Activated T-helper 2 cell treated with anti-CD3 and anti-CD28 coated beads, Interferon-gamma antibody, Interleukin-2, Interleukin-4, amounts not matched to agents 10 μg/mL and 5 μg/mL and 100 μg/mL, durations not matched to agents 14 hours and 24 hours and 36 hours (primary cell): ENCODE data around the gene SERPINB5. TPM values are rescaled to one million over a fixed set of nuclear protein-coding genes. Genes with fewer than 3 reads are reported as not detected.

Experiments
- DNase-seq: peaks from one replicate; pipeline ENCODE4 v3.0.0; 2021; ENCODE audit warnings: low spot score
- H3K27ac Mint-ChIP-seq: one replicate; pipeline ENCODE4 v1.8.0; 2021; ENCODE audit warnings: mixed read lengths
- H3K27me3 Mint-ChIP-seq: one replicate; pipeline ENCODE4 v1.8.0; 2021; ENCODE audit warnings: low read depth, mixed read lengths
- H3K36me3 Mint-ChIP-seq: one replicate; pipeline ENCODE4 v1.8.0; 2021; ENCODE audit warnings: low read depth, mixed read lengths
- H3K4me1 Mint-ChIP-seq: one replicate; pipeline ENCODE4 v1.8.0; 2021; ENCODE audit warnings: low read depth, mixed read lengths
- H3K4me3 Mint-ChIP-seq: one replicate; pipeline ENCODE4 v1.8.0; 2021; ENCODE audit warnings: low read depth, mild to moderate bottlenecking, moderate library complexity, mixed read lengths
- H3K9me3 Mint-ChIP-seq: one replicate; pipeline ENCODE4 v1.8.0; 2021; ENCODE audit warnings: mixed read lengths
- intact Hi-C: fragments of 100-400 bp; cut with micrococcal nuclease; formaldehyde crosslinking; loops from one replicate; pipeline ENCODE4 v1.15.1; 2023
- total RNA-seq: library from RNA; stranded (reverse); gene quantifications from 2 replicates; pipeline ENCODE4 v1.2.3, GENCODE V29; 2022

Gene SERPINB5
- not detected in 2 replicates for total RNA-seq

- intact Hi-C loops: no loop called here
- Mint-ChIP-seq H3K9me3 (no peaks in the 10 kb centered on the region), H3K4me3 (no peak within 1 kb of the TSS), H3K4me1 (no peaks in the 10 kb centered on the region), H3K27me3 (peaks cover 34% of the 10 kb centered on the region), H3K36me3 (no peaks in the 10 kb centered on the region), H3K27ac (no peak within 1 kb of the TSS)
- no peak for DNase-seq
These were observed at the start of gene SERPINB5 for GRCh38 chr18:63476668-63477067. TSS of gene SERPINB5 (plus strand) at chr18:63476958. CDS start at chr18:63484429, 7,471 bp downstream.

GRCh38 chr18:63427558-63427957 is 49.2 kb upstream of the SERPINB5 start:
- Mint-ChIP-seq H3K9me3 (no peaks in the 10 kb centered on the region), H3K27me3 (peaks cover 20% of the 10 kb centered on the region), H3K4me3 (no peak overlapping the region), H3K4me1 (peaks cover 17% of the 10 kb centered on the region), H3K27ac (no peak overlapping the region), H3K36me3 (no peaks in the 10 kb centered on the region)
- no peak for DNase-seq
- intact Hi-C loops: loop anchor here (10.0 kb wide), 1 partner anchor 843 kb away; no protein-coding TSS in a partner anchor

GRCh38 chr18:63430526-63430925 is 46.2 kb upstream of the SERPINB5 start:
- intact Hi-C loops: loop anchor here (10.0 kb wide), 1 partner anchor 296 kb away; no protein-coding TSS in a partner anchor
- peaks cover 40% of the 10 kb centered on the region for H3K27me3 Mint-ChIP-seq
- no peak overlapping the region for H3K27ac Mint-ChIP-seq
- H3K9me3 Mint-ChIP-seq: no peaks in the 10 kb centered on the region
- no peaks in the 10 kb centered on the region for H3K36me3 Mint-ChIP-seq
- DNase-seq: no peak
- H3K4me3 Mint-ChIP-seq: no peak overlapping the region
- peaks cover 8% of the 10 kb centered on the region for H3K4me1 Mint-ChIP-seq

- Mint-ChIP-seq H3K9me3 (no peaks in the 10 kb centered on the region), H3K4me1 (peaks cover 8% of the 10 kb centered on the region), H3K36me3 (no peaks in the 10 kb centered on the region), H3K4me3 (no peak overlapping the region), H3K27me3 (peaks cover 40% of the 10 kb centered on the region), H3K27ac (no peak overlapping the region)
- intact Hi-C loops: loop anchor here (10.0 kb wide), 1 partner anchor 296 kb away; no protein-coding TSS in a partner anchor
- DNase-seq: no peak
These were observed 45.6 kb upstream of the SERPINB5 start for GRCh38 chr18:63431180-63431579.

GRCh38 chr18:63433334-63433866 is 43.4 kb upstream of the SERPINB5 start:
- H3K4me1 Mint-ChIP-seq: peaks cover 2% of the 10 kb centered on the region
- no peaks in the 10 kb centered on the region for H3K9me3 Mint-ChIP-seq
- no peak overlapping the region for H3K27ac Mint-ChIP-seq
- no peak for DNase-seq
- H3K27me3 Mint-ChIP-seq: peaks cover 44% of the 10 kb centered on the region
- H3K36me3 Mint-ChIP-seq: no peaks in the 10 kb centered on the region
- no peak overlapping the region for H3K4me3 Mint-ChIP-seq
- intact Hi-C loops: loop anchor here (10.0 kb wide), 1 partner anchor 299 kb away; no protein-coding TSS in a partner anchor

GRCh38 chr18:63438181-63438580 is 38.6 kb upstream of the SERPINB5 start:
- peaks cover 32% of the 10 kb centered on the region for H3K27me3 Mint-ChIP-seq

GRCh38 chr18:63439334-63439733 is 37.4 kb upstream of the SERPINB5 start:
- Mint-ChIP-seq H3K27me3 (peaks cover 23% of the 10 kb centered on the region), H3K9me3 (no peaks in the 10 kb centered on the region), H3K36me3 (no peaks in the 10 kb centered on the region), H3K27ac (no peak overlapping the region), H3K4me3 (no peak overlapping the region), H3K4me1 (peaks cover 4% of the 10 kb centered on the region)
- no peak for DNase-seq
- intact Hi-C loops: loop anchor here (1.0 to 10.0 kb wide), 4 partner anchors 99 to 423 kb away; no protein-coding TSS in a partner anchor

More at GRCh38 chr18:63438181-63438580, 38.6 kb upstream of the SERPINB5 start:
- Mint-ChIP-seq H3K9me3 (no peaks in the 10 kb centered on the region), H3K27ac (no peak overlapping the region), H3K36me3 (no peaks in the 10 kb centered on the region), H3K4me3 (no peak overlapping the region), H3K4me1 (peaks cover 4% of the 10 kb centered on the region)
- intact Hi-C loops: loop anchor here (2.0 to 10.0 kb wide), 2 partner anchors 115 to 303 kb away; no protein-coding TSS in a partner anchor
- no peak for DNase-seq

GRCh38 chr18:63440219-63440618 is 36.5 kb upstream of the SERPINB5 start:
- intact Hi-C loops: no loop called here
- H3K4me3 Mint-ChIP-seq: no peak overlapping the region
- H3K27ac Mint-ChIP-seq: no peak overlapping the region
- DNase-seq: no peak
- no peaks in the 10 kb centered on the region for H3K36me3 Mint-ChIP-seq
- H3K27me3 Mint-ChIP-seq: peaks cover 16% of the 10 kb centered on the region
- no peaks in the 10 kb centered on the region for H3K9me3 Mint-ChIP-seq
- peaks cover 4% of the 10 kb centered on the region for H3K4me1 Mint-ChIP-seq

GRCh38 chr18:63440881-63441280 is 35.9 kb upstream of the SERPINB5 start:
- no peaks in the 10 kb centered on the region for H3K36me3 Mint-ChIP-seq
- H3K4me3 Mint-ChIP-seq: no peak overlapping the region
- no peaks in the 10 kb centered on the region for H3K9me3 Mint-ChIP-seq
- peaks cover 16% of the 10 kb centered on the region for H3K27me3 Mint-ChIP-seq
- DNase-seq: no peak
- no peak overlapping the region for H3K27ac Mint-ChIP-seq
- peaks cover 4% of the 10 kb centered on the region for H3K4me1 Mint-ChIP-seq
- intact Hi-C loops: no loop called here

GRCh38 chr18:63443829-63444228 is 32.9 kb upstream of the SERPINB5 start:
- H3K9me3 Mint-ChIP-seq: no peaks in the 10 kb centered on the region
- no peak for DNase-seq
- no peak overlapping the region for H3K4me3 Mint-ChIP-seq
- H3K27ac Mint-ChIP-seq: no peak overlapping the region
- H3K36me3 Mint-ChIP-seq: no peaks in the 10 kb centered on the region
- intact Hi-C loops: no loop called here
- H3K4me1 Mint-ChIP-seq: peaks cover 4% of the 10 kb centered on the region
- H3K27me3 Mint-ChIP-seq: peaks cover 11% of the 10 kb centered on the region

GRCh38 chr18:63444580-63444979 is 32.2 kb upstream of the SERPINB5 start:
- no peak overlapping the region for H3K4me3 Mint-ChIP-seq
- DNase-seq: no peak
- H3K27ac Mint-ChIP-seq: no peak overlapping the region
- H3K9me3 Mint-ChIP-seq: no peaks in the 10 kb centered on the region
- H3K4me1 Mint-ChIP-seq: no peaks in the 10 kb centered on the region
- intact Hi-C loops: no loop called here
- H3K27me3 Mint-ChIP-seq: peaks cover 8% of the 10 kb centered on the region
- no peaks in the 10 kb centered on the region for H3K36me3 Mint-ChIP-seq

GRCh38 chr18:63445037-63445436 is 31.7 kb upstream of the SERPINB5 start:
- Mint-ChIP-seq H3K27me3 (peaks cover 8% of the 10 kb centered on the region), H3K4me1 (no peaks in the 10 kb centered on the region), H3K4me3 (no peak overlapping the region), H3K9me3 (no peaks in the 10 kb centered on the region), H3K27ac (no peak overlapping the region), H3K36me3 (no peaks in the 10 kb centered on the region)
- DNase-seq: no peak
- intact Hi-C loops: no loop called here

GRCh38 chr18:63446266-63446665 is 30.5 kb upstream of the SERPINB5 start:
- Mint-ChIP-seq H3K9me3 (no peaks in the 10 kb centered on the region), H3K4me3 (no peak overlapping the region), H3K36me3 (no peaks in the 10 kb centered on the region), H3K4me1 (no peaks in the 10 kb centered on the region), H3K27ac (no peak overlapping the region), H3K27me3 (peaks cover 6% of the 10 kb centered on the region)
- DNase-seq: no peak
- intact Hi-C loops: no loop called here
